ENCODE data around the gene TAF11. TPM values are rescaled to one million over a fixed set of nuclear protein-coding genes. Genes with fewer than 3 reads are reported as not detected.
A peak's percentile ranks its signal among the peaks of the same experiment; 100 is the strongest.
"Not testable (repeated sequence)": the region's sequence is repeated elsewhere in the genome, so short reads cannot be mapped to it uniquely, and the experiment has no call there.

The TAF11 gene
- polyA plus RNA-seq, 4 donors = 44.1 to 51.5 (median 48.6) TPM

GRCh38 chr6:34906826-34907225 lies 19.0 kb upstream of the TAF11 start:
- no peak for DNase-seq (ENCODE audit: low read depth in 4 of 4, low spot score in 3 of 4)

GRCh38 chr6:34904990-34905613 lies 17.3 kb upstream of the TAF11 start:
- DNase-seq (ENCODE audit: low read depth in 4 of 4, low spot score in 3 of 4) = no peak

- DNase-seq (ENCODE audit: low read depth in 4 of 4, low spot score in 3 of 4) = no peak
Observed at GRCh38 chr6:34901930-34902329, 14.1 kb upstream of the TAF11 start.

GRCh38 chr6:34900321-34901031 lies 12.6 kb upstream of the TAF11 start:
- DNase-seq (ENCODE audit: low read depth in 4 of 4, low spot score in 3 of 4) = no peak

GRCh38 chr6:34899748-34900147 lies 11.9 kb upstream of the TAF11 start:
- not testable (repeated sequence) for DNase-seq (ENCODE audit: low read depth in 4 of 4, low spot score in 3 of 4)

GRCh38 chr6:34897716-34898115 lies 9.9 kb upstream of the TAF11 start:
- DNase-seq (ENCODE audit: low read depth in 4 of 4, low spot score in 3 of 4) = no peak

- no peak for DNase-seq (ENCODE audit: low read depth in 4 of 4, low spot score in 3 of 4)
Observed at GRCh38 chr6:34897130-34897529, 9.3 kb upstream of the TAF11 start.

GRCh38 chr6:34894693-34895092 lies 6.9 kb upstream of the TAF11 start:
- DNase-seq (ENCODE audit: low read depth in 4 of 4, low spot score in 3 of 4) = no peak

GRCh38 chr6:34891296-34891695 lies 3.5 kb upstream of the TAF11 start:
- no peak for DNase-seq (ENCODE audit: low read depth in 4 of 4, low spot score in 3 of 4)

- DNase-seq (ENCODE audit: low read depth in 4 of 4, low spot score in 3 of 4) = no peak
Observed at GRCh38 chr6:34890533-34890925, 2.7 kb upstream of the TAF11 start.

- DNase-seq (ENCODE audit: low read depth in 4 of 4, low spot score in 3 of 4) = peak; percentile 71 to 82 (median 73)
Observed at GRCh38 chr6:34888874-34889555, 1.2 kb upstream of the TAF11 start, which contains the start of gene ANKS1A. Gene ANKS1A, plus strand, starts transcription at chr6:34889255. Its CDS starts 148 bp downstream, at chr6:34889403.

GRCh38 chr6:34888514-34888856 lies 643 bp upstream of the TAF11 start:
- DNase-seq (ENCODE audit: low read depth in 4 of 4, low spot score in 3 of 4) = no peak

GRCh38 chr6:34885837-34886236 lies 2.0 kb downstream of the TAF11 start:
- not testable (repeated sequence) for DNase-seq (ENCODE audit: low read depth in 4 of 4, low spot score in 3 of 4)

- DNase-seq (ENCODE audit: low read depth in 4 of 4, low spot score in 3 of 4) = no peak
Observed at GRCh38 chr6:34884996-34885395, 2.8 kb downstream of the TAF11 start.

GRCh38 chr6:34884073-34884472 lies 3.8 kb downstream of the TAF11 start:
- not testable (repeated sequence) for DNase-seq (ENCODE audit: low read depth in 4 of 4, low spot score in 3 of 4)

GRCh38 chr6:34877869-34878485 lies 9.9 kb downstream of the TAF11 start:
- no peak for DNase-seq (ENCODE audit: low read depth in 4 of 4, low spot score in 3 of 4)

- no peak for DNase-seq (ENCODE audit: low read depth in 4 of 4, low spot score in 3 of 4)
Observed at GRCh38 chr6:34877259-34877658, 10.6 kb downstream of the TAF11 start.

- DNase-seq (ENCODE audit: low read depth in 4 of 4, low spot score in 3 of 4) = no peak
Observed at GRCh38 chr6:34876472-34876871, 11.4 kb downstream of the TAF11 start.

- DNase-seq (ENCODE audit: low read depth in 4 of 4, low spot score in 3 of 4) = no peak
Observed at GRCh38 chr6:34875292-34876213, 12.3 kb downstream of the TAF11 start.

- DNase-seq (ENCODE audit: low read depth in 4 of 4, low spot score in 3 of 4) = no peak
Observed at GRCh38 chr6:34872332-34872731, 15.5 kb downstream of the TAF11 start.

Data from right renal pelvis (tissue), 4 donors.